HCT116 (cell line): Measurements from ENCODE around the gene ERBB4. TPM values are rescaled to one million over a fixed set of nuclear protein-coding genes. Genes with fewer than 3 reads are reported as not detected.

Experiments used
- ATAC-seq: fragments of 200-7000 bp; cut with Tn5 transposase; 2 replicates; pipeline ENCODE4 v1.9.1; 2020; ENCODE audit warnings: mild to moderate bottlenecking, moderate library complexity
- BruUV-seq: library from RNA; stranded (reverse); fragments of 400-500 nt; replicated peaks from 2 replicates; lab custom pipeline; 2021; lab: Mats Ljungman, UMichigan
- CTCF ChIA-PET: fragments of 300-600 bp; sonication (Branson Sonifier 250); formaldehyde crosslinking; loops from one replicate; lab custom pipeline; 2021; ENCODE audit warnings: antibody characterized with exemption; lab: Charles Lee
- POLR2A ChIA-PET: fragments of 300-600, 350-600 bp; sonication (Branson Sonifier 250); formaldehyde crosslinking; loops from one replicate; lab custom pipeline; 2021; ENCODE audit warnings: antibody characterized with exemption; lab: Charles Lee
- RAD21 ChIA-PET, 2 experiments: fragments of 300-600 bp; sonication (Branson Sonifier 250); formaldehyde crosslinking; loops; one replicate each; lab custom pipeline; 2023; ENCODE audit warnings: low total read pairs in 2 of 2; ENCODE audit not compliant: uncharacterized antibody in 2 of 2, unreplicated experiment in 2 of 2, low non-redundant PET in 1 of 2; lab: Charles Lee
- DNase-seq: peaks from one replicate; pipeline ENCODE4 v3.0.0-alpha.2; 2010; ENCODE audit warnings: low read depth, low spot score
- H2AFZ ChIP-seq: fragments of 200-600 bp; shearing (Covaris generic), sonication (generic); 2 replicates; pipeline ENCODE4 v1.6.1; 2017; ENCODE audit warnings: low read depth, mixed run types, mixed read lengths, antibody characterized with exemption, low read length; ENCODE audit not compliant: poor library complexity, severe bottlenecking
- H3K27ac ChIP-seq: 2 replicates; pipeline ENCODE4 v1.5.1; 2012; ENCODE audit warnings: low read depth, low read length
- H3K27me3 ChIP-seq: fragments of 200-600 bp; sonication (generic); 2 replicates; pipeline ENCODE4 v1.6.1; 2016; ENCODE audit warnings: mixed run types, low read length, mixed read lengths; ENCODE audit not compliant: insufficient read depth
- H3K36me3 ChIP-seq, 2 experiments: fragments of 200-500 bp in 1 of 2; fragments of 200-600 bp in 1 of 2; sonication (Bioruptor generic) in 1 of 2; sonication (generic) in 1 of 2; 2 replicates each; pipeline versions ENCODE4 v1.5.1 to v1.6.1; 2014 to 2016; ENCODE audit warnings: low read length in 2 of 2, inconsistent platforms in 1 of 2, mixed read lengths in 1 of 2, mixed run types in 1 of 2; ENCODE audit not compliant: insufficient read depth in 2 of 2, control insufficient read depth in 1 of 2
- H3K4me1 ChIP-seq, 2 experiments: fragments of 200-600 bp in 1 of 2; sonication (generic) in 1 of 2; 2 replicates each; pipeline versions ENCODE4 v1.5.1 to v1.6.1; 2012 to 2017; ENCODE audit warnings: low read length in 2 of 2, inconsistent platforms in 1 of 2, mild to moderate bottlenecking in 1 of 2, mixed read lengths in 1 of 2, mixed run types in 1 of 2, moderate library complexity in 1 of 2; ENCODE audit not compliant: insufficient read depth in 2 of 2, control insufficient read depth in 1 of 2
- H3K4me2 ChIP-seq: fragments of 200-600 bp; sonication (generic); 2 replicates; pipeline ENCODE4 v1.6.1; 2017; ENCODE audit warnings: mixed run types, low read length, mixed read lengths
- H3K4me3 ChIP-seq, 2 experiments: fragments of 200-600 bp in 1 of 2; sonication (generic) in 1 of 2; replicated peaks in 1 of 2; 2 replicates each; pipeline ENCODE4 v1.5.1; 2011 to 2016; ENCODE audit warnings: low read length in 2 of 2, control low read depth in 1 of 2, low read depth in 1 of 2, mild to moderate bottlenecking in 1 of 2, mixed read lengths in 1 of 2, mixed run types in 1 of 2
- H3K79me2 ChIP-seq: fragments of 200-600 bp; sonication (generic); 2 replicates; pipeline ENCODE4 v1.6.1; 2017; ENCODE audit warnings: mild to moderate bottlenecking, mixed run types, low read length, moderate library complexity, mixed read lengths; ENCODE audit not compliant: insufficient read depth
- H3K9ac ChIP-seq: fragments of 200-600 bp; sonication (generic); 2 replicates; pipeline ENCODE4 v1.6.1; 2016; ENCODE audit warnings: low read length, mixed read lengths
- H3K9me2 ChIP-seq: fragments of 200-600 bp; sonication (generic), shearing (Covaris generic); 2 replicates; pipeline ENCODE4 v1.6.1; 2017; ENCODE audit warnings: mixed run types, mild to moderate bottlenecking, moderate library complexity; ENCODE audit not compliant: insufficient read depth
- H3K9me3 ChIP-seq, 2 experiments: fragments of 200-500 bp in 1 of 2; fragments of 200-600 bp in 1 of 2; sonication (Bioruptor generic) in 1 of 2; sonication (generic) in 1 of 2; 2 replicates each; pipeline ENCODE4 v1.6.1; 2014 to 2017; ENCODE audit warnings: low read length in 2 of 2, mixed read lengths in 2 of 2, inconsistent platforms in 1 of 2, low read depth in 1 of 2, mild to moderate bottlenecking in 1 of 2, mixed run types in 1 of 2, moderate library complexity in 1 of 2; ENCODE audit not compliant: control insufficient read depth in 1 of 2, insufficient read depth in 1 of 2
- H4K20me1 ChIP-seq: fragments of 200-600 bp; sonication (generic), shearing (Covaris generic); 2 replicates; pipeline ENCODE4 v1.6.1; 2017; ENCODE audit warnings: mixed run types, mild to moderate bottlenecking, moderate library complexity; ENCODE audit not compliant: insufficient read depth
- ATF3 ChIP-seq: IDR thresholded peaks from 2 replicates; pipeline ENCODE4 v1.6.1; 2012
- CEBPB ChIP-seq: IDR thresholded peaks from 2 replicates; pipeline ENCODE4 v1.6.1; 2012; ENCODE audit warnings: low read depth
- EGR1 ChIP-seq: IDR thresholded peaks from 2 replicates; pipeline ENCODE4 v1.6.1; 2012; ENCODE audit warnings: low read depth
- ELF1 ChIP-seq: IDR thresholded peaks from 2 replicates; pipeline ENCODE4 v1.6.1; 2012; ENCODE audit warnings: low read depth, borderline replicate concordance
- EZH2 ChIP-seq: fragments of 200-600 bp; sonication (generic); IDR thresholded peaks from 2 replicates; pipeline ENCODE4 v1.6.1; 2017; ENCODE audit warnings: antibody characterized with exemption, mixed run types
- EZH2phosphoT487 ChIP-seq: fragments of 200-600 bp; IDR thresholded peaks from 2 replicates; pipeline ENCODE4 v1.6.1; 2018; ENCODE audit warnings: antibody characterized with exemption, borderline replicate concordance
- FOSL1 ChIP-seq: IDR thresholded peaks from 2 replicates; pipeline ENCODE4 v1.6.1; 2012; ENCODE audit warnings: low read depth
- MAX ChIP-seq: IDR thresholded peaks from 2 replicates; pipeline ENCODE4 v1.6.1; 2012
- POLR2AphosphoS5 ChIP-seq: IDR thresholded peaks from 2 replicates; pipeline ENCODE4 v1.6.1; 2011; ENCODE audit warnings: mild to moderate bottlenecking, low read depth, low read length, moderate library complexity
- RAD21 ChIP-seq: IDR thresholded peaks from 2 replicates; pipeline ENCODE4 v1.6.1; 2012; ENCODE audit warnings: low read depth, mild to moderate bottlenecking
- REST ChIP-seq: IDR thresholded peaks from 2 replicates; pipeline ENCODE4 v1.6.1; 2012; ENCODE audit warnings: low read depth
- SIN3A ChIP-seq: IDR thresholded peaks from 2 replicates; pipeline ENCODE4 v1.6.1; 2012; ENCODE audit warnings: low read depth
- SRF ChIP-seq: IDR thresholded peaks from 2 replicates; pipeline ENCODE4 v1.6.1; 2012; ENCODE audit warnings: low read depth
- TCF7L2 ChIP-seq: IDR thresholded peaks from 2 replicates; pipeline ENCODE4 v1.7.0; 2011; ENCODE audit warnings: borderline replicate concordance, inconsistent platforms; ENCODE audit not compliant: insufficient read depth, insufficient read length; ENCODE audit errors: extremely low read depth
- YY1 ChIP-seq: IDR thresholded peaks from 2 replicates; pipeline ENCODE4 v1.6.1; 2011; ENCODE audit warnings: low read length, low read depth, moderate library complexity, mild to moderate bottlenecking; ENCODE audit not compliant: insufficient replicate concordance; ENCODE audit errors: extremely low read depth
- ZBTB33 ChIP-seq: IDR thresholded peaks from 2 replicates; pipeline ENCODE4 v1.6.1; 2011; ENCODE audit warnings: mild to moderate bottlenecking, low read length, moderate library complexity; ENCODE audit not compliant: insufficient replicate concordance; ENCODE audit errors: extremely low read depth
- ZFX ChIP-seq: fragments of 450-650 bp; IDR thresholded peaks from 2 replicates; pipeline ENCODE4 v1.6.1; 2017
- ZNF274 ChIP-seq: fragments of 200-500 bp; sonication (Bioruptor generic); IDR thresholded peaks from 2 replicates; pipeline ENCODE4 v1.6.1; 2014; ENCODE audit warnings: mild to moderate bottlenecking, low read depth, low read length, inconsistent platforms
- intact Hi-C: fragments of 100-400 bp; cut with micrococcal nuclease; formaldehyde crosslinking; loops from 2 replicates; pipeline ENCODE4 v1.10.0; 2022
- total RNA-seq: library from RNA; stranded (reverse); gene quantifications from one replicate; pipeline ENCODE4 v1.2.1, GENCODE V29; 2021; ENCODE audit not compliant: unreplicated experiment
- TF ChIP-seq, protein P1 (sequence below), 3 experiments: fragments of 200-600 bp in 1 of 3; sonication (generic) in 1 of 3; IDR thresholded peaks in 2 of 3; conservative IDR thresholded peaks in 1 of 3; 2 replicates each; pipeline ENCODE4 v1.5.1; 2012 to 2017; ENCODE audit warnings: low read depth in 2 of 3, low read length in 2 of 3, antibody characterized with exemption in 1 of 3, borderline replicate concordance in 1 of 3, control low read depth in 1 of 3, mild to moderate bottlenecking in 1 of 3, mixed read lengths in 1 of 3, mixed run types in 1 of 3, moderate library complexity in 1 of 3; ENCODE audit not compliant: insufficient read depth in 1 of 3

The ERBB4 gene
- total RNA-seq, 1 experiment from 2014 or later, result 0.10 TPM

DNA sequence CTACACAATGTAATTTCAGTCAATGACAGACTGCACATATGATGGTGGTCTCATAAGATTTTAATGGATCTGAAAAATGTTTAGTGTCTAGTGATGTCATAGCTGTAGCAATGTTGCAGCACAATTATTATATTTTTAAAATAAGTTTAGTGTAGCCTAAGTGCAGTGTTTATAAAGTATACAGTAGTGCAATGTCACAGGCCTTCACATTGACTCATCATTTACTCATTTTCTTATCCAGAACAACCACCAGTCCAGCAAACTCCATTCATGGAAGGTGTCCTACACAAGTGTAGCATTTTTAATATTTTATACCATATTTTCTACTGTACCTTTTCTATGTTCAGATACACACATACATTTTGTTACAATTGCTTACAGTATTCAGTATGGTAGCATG lies 663.1 kb downstream of the ERBB4 start:
- intact Hi-C loops, result loop anchor here (10.0 kb wide), 2 partner anchors 379 to 649 kb away; no protein-coding TSS in a partner anchor
- DNase-seq (no peak), ATAC-seq (no peak)
- Histone ChIP-seq H3K9ac (no peak overlapping the region), H2AFZ (no peak overlapping the region), H3K4me3 (no peak overlapping the region), H3K27me3 (no peaks in the 10 kb centered on the region), H3K27ac (no peak overlapping the region), H3K36me3 (no peaks in the 10 kb centered on the region), H3K4me1 (no peaks in the 10 kb centered on the region), H4K20me1 (no peaks in the 10 kb centered on the region), H3K79me2 (no peaks in the 10 kb centered on the region), H3K9me2 (no peaks in the 10 kb centered on the region), H3K9me3 (no peaks in the 10 kb centered on the region), H3K4me2 (no peak overlapping the region)
- BruUV-seq, result no TSS peak
- POLR2A ChIA-PET, result no interaction called here
- TF ChIP-seq SIN3A, result no peak
- TF ChIP-seq, protein P1, sequence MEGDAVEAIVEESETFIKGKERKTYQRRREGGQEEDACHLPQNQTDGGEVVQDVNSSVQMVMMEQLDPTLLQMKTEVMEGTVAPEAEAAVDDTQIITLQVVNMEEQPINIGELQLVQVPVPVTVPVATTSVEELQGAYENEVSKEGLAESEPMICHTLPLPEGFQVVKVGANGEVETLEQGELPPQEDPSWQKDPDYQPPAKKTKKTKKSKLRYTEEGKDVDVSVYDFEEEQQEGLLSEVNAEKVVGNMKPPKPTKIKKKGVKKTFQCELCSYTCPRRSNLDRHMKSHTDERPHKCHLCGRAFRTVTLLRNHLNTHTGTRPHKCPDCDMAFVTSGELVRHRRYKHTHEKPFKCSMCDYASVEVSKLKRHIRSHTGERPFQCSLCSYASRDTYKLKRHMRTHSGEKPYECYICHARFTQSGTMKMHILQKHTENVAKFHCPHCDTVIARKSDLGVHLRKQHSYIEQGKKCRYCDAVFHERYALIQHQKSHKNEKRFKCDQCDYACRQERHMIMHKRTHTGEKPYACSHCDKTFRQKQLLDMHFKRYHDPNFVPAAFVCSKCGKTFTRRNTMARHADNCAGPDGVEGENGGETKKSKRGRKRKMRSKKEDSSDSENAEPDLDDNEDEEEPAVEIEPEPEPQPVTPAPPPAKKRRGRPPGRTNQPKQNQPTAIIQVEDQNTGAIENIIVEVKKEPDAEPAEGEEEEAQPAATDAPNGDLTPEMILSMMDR (IDR thresholded peaks at IDR 0.05 in 2 of 3, conservative IDR thresholded peaks at IDR 0.05 in 1 of 3; ENCODE audit: borderline replicate concordance in 1 of 3, insufficient read depth in 1 of 3, low read depth in 2 of 3, low read length in 2 of 3), result no peak
- TF ChIP-seq ZNF274, result no peak
- TF ChIP-seq POLR2AphosphoS5, result no peak
- TF ChIP-seq SRF, result no peak
- TF ChIP-seq ATF3, result no peak
- no peak for TF ChIP-seq YY1
- no peak for TF ChIP-seq CEBPB
- TF ChIP-seq EZH2, result no peak
- no peak for TF ChIP-seq REST
- no peak for TF ChIP-seq EGR1
- TF ChIP-seq ZFX, result no peak
- no peak for TF ChIP-seq FOSL1
- no peak for TF ChIP-seq RAD21
- TF ChIP-seq ELF1, result no peak
- no peak for TF ChIP-seq ZBTB33
- TF ChIP-seq TCF7L2, result no peak
- TF ChIP-seq EZH2phosphoT487, result no peak
- no peak for TF ChIP-seq MAX
- RAD21 ChIA-PET, result no interaction called here
- CTCF ChIA-PET, result no interaction called here
